ENCODE measurements around the gene SASH1. TPM values are rescaled to one million over a fixed set of nuclear protein-coding genes. Genes with fewer than 3 reads are reported as not detected.

SASH1 gene
- total RNA-seq: 27.6 and 35.2 TPM in 2 replicates

DNA sequence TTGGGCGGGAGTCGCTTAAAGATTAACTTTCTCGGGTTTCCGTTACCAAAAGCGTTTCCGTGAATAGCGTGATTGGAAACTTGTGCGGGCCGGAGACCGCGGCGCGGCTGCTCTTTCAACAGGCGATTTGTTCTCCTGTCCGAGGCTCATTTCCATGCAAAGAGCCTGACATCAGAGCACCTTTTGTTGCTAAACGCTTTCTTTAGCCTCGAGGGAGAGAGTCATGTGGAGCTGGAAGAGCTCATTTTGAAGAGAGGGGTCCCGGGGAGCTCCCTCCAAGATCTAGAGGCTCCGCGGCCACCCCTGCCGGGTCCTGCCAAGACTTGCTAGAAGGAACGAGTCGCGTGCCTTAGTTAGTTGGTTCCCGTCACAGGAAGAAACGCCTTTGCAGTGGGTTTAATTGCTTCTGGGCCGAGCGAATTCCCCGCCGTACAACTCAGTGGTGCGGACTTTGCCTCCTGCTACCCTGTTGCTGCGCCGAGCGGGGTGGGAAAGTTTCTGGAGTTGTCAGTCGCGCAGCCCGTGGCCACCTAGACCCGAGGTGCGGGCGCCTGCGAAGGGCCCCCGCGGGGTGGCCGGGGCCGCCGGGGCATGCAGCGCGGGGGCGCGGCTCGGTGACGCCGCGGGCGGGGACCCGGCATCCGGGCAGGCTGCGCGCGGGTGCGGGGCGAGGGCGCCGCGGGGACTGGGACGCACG lies at the start of gene SASH1:
Gene SASH1 (plus strand): TSS at position 489 of the 697 bp plus-strand sequence. CDS start 230 bp downstream, outside the sequence.

Data from cardiac ventricle fibroblast (primary cell).